Choroid plexus epithelial cell (primary cell): ENCODE measurements around the gene BRAF.
A peak's percentile ranks its signal among the peaks of the same experiment; 100 is the strongest.
"Not testable (repeated sequence)": the region's sequence is repeated elsewhere in the genome, so short reads cannot be mapped to it uniquely, and the experiment has no call there.

ENCODE experiments used
- DNase-seq: peaks from one replicate; pipeline ENCODE4 v3.0.0-alpha.2; 2010; ENCODE audit warnings: low read depth
- H3K4me3 ChIP-seq: 2 replicates; pipeline ENCODE4 v1.5.1; 2011; ENCODE audit warnings: low read depth, mild to moderate bottlenecking, control low read depth, low read length, moderate library complexity
- TF ChIP-seq, protein P1 (sequence below): conservative IDR thresholded peaks from 2 replicates; pipeline ENCODE4 v1.5.1; 2011; ENCODE audit warnings: low read depth, mild to moderate bottlenecking, control low read depth, inconsistent platforms, low read length, moderate library complexity

BRAF gene

DNA sequence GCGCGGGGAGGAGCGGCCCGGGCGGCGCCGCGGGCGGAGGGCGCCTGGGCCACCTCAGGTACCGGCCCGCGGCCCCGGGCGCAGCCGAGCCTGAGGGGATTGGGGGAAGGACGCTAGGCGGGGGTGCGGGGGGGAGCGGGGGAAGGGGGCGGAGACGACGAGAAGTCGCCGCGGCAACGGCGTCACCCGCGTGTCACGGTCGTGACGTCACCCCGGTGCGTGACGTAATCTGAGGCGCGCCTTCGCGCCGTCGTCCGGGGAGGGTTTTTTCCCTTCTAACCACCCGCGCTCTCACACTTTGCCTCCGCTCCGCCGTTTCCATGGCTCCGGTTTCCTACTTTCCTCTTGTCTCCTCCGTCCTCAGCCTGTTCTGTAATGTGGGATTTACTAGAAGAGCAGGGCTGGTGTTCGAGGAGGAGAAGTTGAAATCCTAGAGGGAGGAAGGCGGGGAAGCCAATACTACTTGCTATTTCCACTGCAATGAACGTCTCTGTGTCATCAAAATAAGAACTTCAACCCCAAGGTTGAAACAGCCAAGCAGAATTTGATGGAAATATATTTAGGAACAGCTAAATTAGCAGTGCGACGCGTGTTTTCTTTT, at the start of gene BRAF:
TSS of gene BRAF (minus strand) at position 109 of the 601 bp plus-strand sequence. CDS start 226 bp downstream, outside the sequence.
- DNase-seq, result peak; percentile 90
- TF ChIP-seq, protein P1, sequence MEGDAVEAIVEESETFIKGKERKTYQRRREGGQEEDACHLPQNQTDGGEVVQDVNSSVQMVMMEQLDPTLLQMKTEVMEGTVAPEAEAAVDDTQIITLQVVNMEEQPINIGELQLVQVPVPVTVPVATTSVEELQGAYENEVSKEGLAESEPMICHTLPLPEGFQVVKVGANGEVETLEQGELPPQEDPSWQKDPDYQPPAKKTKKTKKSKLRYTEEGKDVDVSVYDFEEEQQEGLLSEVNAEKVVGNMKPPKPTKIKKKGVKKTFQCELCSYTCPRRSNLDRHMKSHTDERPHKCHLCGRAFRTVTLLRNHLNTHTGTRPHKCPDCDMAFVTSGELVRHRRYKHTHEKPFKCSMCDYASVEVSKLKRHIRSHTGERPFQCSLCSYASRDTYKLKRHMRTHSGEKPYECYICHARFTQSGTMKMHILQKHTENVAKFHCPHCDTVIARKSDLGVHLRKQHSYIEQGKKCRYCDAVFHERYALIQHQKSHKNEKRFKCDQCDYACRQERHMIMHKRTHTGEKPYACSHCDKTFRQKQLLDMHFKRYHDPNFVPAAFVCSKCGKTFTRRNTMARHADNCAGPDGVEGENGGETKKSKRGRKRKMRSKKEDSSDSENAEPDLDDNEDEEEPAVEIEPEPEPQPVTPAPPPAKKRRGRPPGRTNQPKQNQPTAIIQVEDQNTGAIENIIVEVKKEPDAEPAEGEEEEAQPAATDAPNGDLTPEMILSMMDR, result no peak
- H3K4me3 ChIP-seq, result peak within 1 kb of the TSS; percentile 89

DNA sequence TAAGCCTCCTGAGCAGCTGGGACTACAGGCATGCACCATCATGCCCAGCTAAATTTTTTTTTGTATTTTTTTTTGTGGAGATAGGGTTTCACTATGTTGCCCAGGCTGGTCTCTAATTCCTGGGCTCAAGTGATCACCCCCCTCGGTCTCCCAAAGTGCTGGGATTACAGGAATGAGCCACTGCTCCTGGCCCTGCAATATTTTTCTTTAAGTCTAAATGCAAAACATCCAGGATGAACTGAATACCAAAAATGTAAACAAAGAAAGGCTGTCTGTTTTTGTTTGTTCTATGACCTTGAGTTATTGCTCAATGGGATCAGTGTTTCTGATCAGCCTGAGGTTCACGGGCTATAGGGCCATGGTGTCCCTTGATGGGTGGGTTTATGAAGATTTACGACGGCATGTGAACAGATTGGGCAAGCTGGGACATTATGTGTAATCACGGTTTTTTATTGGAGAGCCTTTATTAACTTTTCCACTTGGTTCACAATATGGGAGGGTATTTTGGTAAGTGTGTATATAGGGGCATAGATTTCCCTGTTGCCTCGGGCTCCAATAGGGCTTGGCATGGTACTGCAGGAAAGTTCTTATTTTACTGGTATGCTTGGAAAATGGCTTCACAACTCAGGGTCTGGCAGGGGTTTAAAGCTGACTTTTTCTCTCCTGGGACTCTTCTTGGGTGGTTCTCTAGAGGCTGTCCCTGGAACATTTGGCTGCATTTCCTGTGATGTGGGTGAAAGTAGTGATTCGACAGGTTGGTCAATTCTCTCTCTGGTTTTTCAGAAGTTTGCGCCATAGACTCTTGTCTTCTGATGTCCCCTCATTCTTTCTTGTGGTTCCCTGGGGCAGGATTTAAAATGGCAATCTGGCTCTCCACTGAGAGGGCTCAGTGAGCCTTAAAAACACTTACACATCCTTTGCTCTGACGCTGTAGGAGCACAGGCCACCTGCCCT, 48.4 kb upstream of the BRAF start:
- no peak overlapping the region for H3K4me3 ChIP-seq
- DNase-seq, result no peak
- TF ChIP-seq, protein P1, result no peak

DNA sequence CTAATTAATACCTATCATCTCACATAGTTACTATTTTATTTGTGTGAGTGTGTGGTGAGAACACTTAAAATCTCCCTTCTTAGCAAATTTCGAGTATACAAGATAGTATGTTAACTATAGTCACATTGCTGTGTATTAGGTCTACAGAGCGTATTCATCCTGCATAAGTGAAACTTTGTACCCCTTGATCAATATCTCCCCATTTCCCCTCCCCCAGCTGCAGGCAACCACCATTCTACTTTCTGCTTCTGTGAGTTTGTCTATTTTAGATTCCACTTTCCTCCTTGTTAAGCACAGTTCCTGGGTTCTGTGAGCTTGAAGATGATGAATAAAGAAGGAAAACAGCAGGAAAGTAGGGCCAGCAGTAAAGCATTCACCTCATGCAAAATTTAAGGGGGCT, 47.6 kb upstream of the BRAF start:
- H3K4me3 ChIP-seq, result no peak overlapping the region
- DNase-seq, result no peak
- TF ChIP-seq, protein P1, result no peak

DNA sequence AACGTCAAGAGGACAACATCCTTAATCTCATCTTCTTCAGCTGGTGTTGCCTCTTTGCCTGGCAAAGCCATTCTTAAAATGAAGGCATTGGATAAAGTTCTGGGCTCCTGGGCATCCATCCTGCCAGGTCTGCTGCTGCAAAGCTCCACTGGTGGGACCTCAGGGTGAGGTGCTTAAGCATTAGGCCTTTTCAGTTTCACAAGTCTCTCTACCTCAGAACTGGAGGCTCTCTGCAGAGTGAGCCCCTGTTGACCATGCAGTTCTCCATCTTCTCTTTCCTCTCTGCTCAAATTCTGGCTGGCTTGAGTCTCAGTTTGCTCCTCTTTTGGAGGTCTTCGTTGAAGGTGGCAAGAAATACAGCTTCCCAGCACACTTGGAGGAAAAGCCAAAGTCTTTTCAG, 42.7 kb upstream of the BRAF start:
- TF ChIP-seq, protein P1, result no peak
- no peak for DNase-seq
- no peak overlapping the region for H3K4me3 ChIP-seq

DNA sequence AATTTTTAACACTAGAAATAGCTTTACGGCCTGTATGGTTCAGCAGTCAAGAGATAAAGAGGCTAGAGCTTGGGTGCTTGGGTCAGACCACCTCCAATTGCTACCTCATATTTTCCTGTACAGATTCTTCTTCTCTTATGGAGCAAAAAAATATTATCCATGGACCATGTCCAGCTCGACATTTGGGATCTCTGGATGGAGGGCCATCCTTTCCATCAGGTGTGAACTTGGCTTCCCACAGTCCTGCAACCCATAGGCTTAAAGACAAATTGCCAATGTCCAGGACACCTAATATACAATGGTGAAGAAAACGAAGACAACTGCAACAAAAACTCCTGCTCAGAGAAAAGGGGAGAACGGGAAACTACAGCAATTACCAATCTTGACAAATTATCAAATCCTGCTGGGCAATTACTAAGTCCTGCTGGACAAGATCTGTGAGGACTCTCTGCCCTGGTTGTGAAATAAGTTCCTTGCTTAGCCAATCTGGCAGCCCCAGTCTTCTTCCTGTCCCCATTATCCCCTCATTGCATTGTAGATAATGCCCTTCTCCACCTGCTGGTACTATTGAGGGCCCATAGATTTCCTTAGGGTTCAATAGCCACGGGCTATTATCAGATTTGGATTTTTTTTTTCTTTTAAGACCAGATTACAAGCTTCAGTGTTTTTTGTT, 42.0 kb upstream of the BRAF start:
- no peak for DNase-seq
- TF ChIP-seq, protein P1, result no peak
- H3K4me3 ChIP-seq, result no peak overlapping the region

DNA sequence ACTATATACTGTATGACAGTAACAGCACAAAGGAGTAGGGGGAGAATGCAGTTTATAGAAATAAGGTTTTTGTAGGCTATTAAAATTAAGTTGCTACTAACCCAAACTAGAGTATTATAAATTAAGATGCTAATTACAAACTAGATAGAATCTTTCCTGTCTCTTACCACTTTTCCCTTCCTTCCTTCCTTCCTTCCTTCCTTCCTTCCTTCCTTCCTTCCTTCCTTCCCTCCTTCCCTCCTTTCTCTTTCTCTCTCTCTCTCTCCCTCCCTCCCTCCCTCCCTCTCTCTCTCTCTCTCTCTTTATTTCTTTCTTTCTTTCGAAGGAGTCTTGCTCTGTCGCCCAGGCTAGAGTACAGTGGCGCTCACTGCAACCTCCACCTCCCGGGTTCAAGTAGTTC, 36.4 kb upstream of the BRAF start:
- TF ChIP-seq, protein P1, result no peak
- no peak overlapping the region for H3K4me3 ChIP-seq
- no peak for DNase-seq

DNA sequence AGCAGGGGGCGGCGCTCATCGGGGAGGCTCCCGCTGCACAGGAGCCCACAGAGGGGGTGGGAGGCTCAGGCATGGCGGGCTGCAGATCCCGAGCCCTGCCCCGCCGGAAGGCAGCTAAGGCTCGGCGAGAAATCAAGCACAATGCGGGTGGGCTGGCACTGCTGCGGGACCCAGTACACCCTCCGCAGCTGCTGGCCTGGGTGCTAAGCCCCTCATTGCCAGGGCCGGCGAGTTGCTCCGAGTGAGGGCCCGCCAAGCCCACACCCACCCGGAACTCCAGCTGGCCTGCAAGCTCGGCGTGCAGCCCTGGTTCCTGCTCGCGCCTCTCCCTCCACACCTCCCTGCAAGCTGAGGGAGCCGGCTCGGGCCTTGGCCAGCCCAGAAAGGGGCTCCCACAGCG, 32.3 kb upstream of the BRAF start:
- not testable (repeated sequence) for DNase-seq, H3K4me3 ChIP-seq
